ENCODE results near the gene DGKQ. TPM values are rescaled to one million over a fixed set of nuclear protein-coding genes. Genes with fewer than 3 reads are reported as not detected.
"Not testable (repeated sequence)": the region's sequence is repeated elsewhere in the genome, so short reads cannot be mapped to it uniquely, and the experiment has no call there.

Gene DGKQ
- total RNA-seq, 2 donors from 2014 or later, result 39.4 to 68.2 TPM

DNA sequence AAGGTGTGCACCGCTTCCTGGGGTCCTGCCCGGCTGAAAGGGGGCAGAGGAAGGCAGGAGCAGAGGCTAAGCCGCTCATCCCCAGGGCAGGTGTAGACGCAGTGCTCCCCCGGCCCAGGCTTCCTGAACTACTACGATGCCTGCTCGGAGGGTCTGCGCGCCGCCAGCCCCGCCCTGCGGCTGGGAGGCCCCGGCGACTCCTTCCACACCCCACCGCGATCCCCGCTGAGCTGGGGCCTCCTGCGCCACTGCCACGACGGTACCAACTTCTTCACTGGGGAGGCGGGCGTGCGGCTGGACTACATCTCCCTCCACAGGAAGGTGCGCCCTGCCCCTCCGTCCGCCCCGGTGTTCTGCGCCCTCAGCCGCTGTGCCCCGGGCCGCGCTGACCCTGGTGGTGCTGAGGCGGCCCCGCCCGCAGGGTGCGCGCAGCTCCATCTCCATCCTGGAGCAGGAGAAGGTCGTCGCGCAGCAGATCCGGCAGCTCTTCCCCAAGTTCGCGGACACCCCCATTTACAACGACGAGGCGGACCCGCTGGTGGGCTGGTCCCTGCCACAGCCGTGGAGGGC lies 28.3 kb upstream of the DGKQ start:
- no peak for DNase-seq
- TF ChIP-seq, protein P1, sequence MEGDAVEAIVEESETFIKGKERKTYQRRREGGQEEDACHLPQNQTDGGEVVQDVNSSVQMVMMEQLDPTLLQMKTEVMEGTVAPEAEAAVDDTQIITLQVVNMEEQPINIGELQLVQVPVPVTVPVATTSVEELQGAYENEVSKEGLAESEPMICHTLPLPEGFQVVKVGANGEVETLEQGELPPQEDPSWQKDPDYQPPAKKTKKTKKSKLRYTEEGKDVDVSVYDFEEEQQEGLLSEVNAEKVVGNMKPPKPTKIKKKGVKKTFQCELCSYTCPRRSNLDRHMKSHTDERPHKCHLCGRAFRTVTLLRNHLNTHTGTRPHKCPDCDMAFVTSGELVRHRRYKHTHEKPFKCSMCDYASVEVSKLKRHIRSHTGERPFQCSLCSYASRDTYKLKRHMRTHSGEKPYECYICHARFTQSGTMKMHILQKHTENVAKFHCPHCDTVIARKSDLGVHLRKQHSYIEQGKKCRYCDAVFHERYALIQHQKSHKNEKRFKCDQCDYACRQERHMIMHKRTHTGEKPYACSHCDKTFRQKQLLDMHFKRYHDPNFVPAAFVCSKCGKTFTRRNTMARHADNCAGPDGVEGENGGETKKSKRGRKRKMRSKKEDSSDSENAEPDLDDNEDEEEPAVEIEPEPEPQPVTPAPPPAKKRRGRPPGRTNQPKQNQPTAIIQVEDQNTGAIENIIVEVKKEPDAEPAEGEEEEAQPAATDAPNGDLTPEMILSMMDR (IDR thresholded peaks at IDR 0.05), result no peak
- Histone ChIP-seq H3K4me1 (peaks cover 15% of the 10 kb centered on the region), H3K4me3 (no peak overlapping the region), H3K27ac (no peak overlapping the region), H3K27me3 (peaks cover 75% of the 10 kb centered on the region), H3K9ac (ENCODE audit: low read depth in 2 of 2, low read length in 2 of 2) (no peak overlapping the region), H3K9me3 (no peaks in the 10 kb centered on the region), H3K36me3 (no peaks in the 10 kb centered on the region)
- intact Hi-C loops (cut with DNase I), result no loop called here

GRCh38 chr4:1000686-1001260 lies 27.4 kb upstream of the DGKQ start:
- Histone ChIP-seq H3K27me3 (peaks cover 77% of the 10 kb centered on the region), H3K4me3 (no peak overlapping the region), H3K27ac (no peak overlapping the region), H3K36me3 (no peaks in the 10 kb centered on the region), H3K9ac (ENCODE audit: low read depth in 2 of 2, low read length in 2 of 2) (no peak overlapping the region), H3K4me1 (peaks cover 18% of the 10 kb centered on the region), H3K9me3 (no peaks in the 10 kb centered on the region)
- TF ChIP-seq, protein P1 (IDR thresholded peaks at IDR 0.05), result no peak
- intact Hi-C loops (cut with DNase I), result no loop called here
- DNase-seq, result no peak

DNA sequence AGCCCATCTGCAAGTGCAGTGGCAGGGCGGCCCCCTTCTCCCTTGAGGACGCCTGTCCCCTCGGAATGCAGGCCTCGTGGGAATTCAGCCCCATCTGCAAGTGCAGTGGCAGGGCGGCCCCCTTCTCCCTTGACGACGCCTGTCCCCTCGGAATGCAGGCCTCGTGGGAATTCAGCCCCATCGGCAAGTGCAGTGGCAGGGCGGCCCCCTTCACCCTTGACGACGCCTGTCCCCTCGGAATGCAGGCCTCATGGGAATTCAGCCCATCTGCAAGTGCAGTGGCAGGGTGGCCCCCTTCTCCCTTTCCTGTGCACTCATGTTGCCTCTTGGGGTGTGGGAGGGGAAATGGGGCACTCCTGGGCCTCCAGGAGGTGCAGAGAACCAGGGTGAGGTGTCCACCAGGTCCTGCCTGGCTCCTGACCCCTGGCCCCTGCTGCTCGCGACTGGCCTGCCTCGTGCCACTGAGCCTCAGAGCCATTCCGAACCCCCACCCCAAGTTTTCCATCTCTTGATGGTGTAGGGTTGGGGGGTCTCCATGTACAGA lies 26.6 kb upstream of the DGKQ start:
- TF ChIP-seq, protein P1 (IDR thresholded peaks at IDR 0.05), result no peak
- intact Hi-C loops (cut with DNase I), result no loop called here
- Histone ChIP-seq H3K9me3 (no peaks in the 10 kb centered on the region), H3K27me3 (peaks cover 69% of the 10 kb centered on the region), H3K9ac (ENCODE audit: low read depth in 2 of 2, low read length in 2 of 2) (no peak overlapping the region), H3K4me3 (no peak overlapping the region), H3K27ac (no peak overlapping the region), H3K4me1 (peaks cover 18% of the 10 kb centered on the region), H3K36me3 (no peaks in the 10 kb centered on the region)
- no peak for DNase-seq

GRCh38 chr4:999240-999863 lies 26.0 kb upstream of the DGKQ start:
- Histone ChIP-seq H3K27me3 (peaks cover 65% of the 10 kb centered on the region), H3K4me1 (peaks cover 18% of the 10 kb centered on the region)
- DNase-seq; H3K9ac ChIP-seq (ENCODE audit: low read depth in 2 of 2, low read length in 2 of 2); H3K9me3 ChIP-seq; H3K27ac ChIP-seq; H3K4me3 ChIP-seq; intact Hi-C loops (cut with DNase I); H3K36me3 ChIP-seq: not testable (repeated sequence)

DNA sequence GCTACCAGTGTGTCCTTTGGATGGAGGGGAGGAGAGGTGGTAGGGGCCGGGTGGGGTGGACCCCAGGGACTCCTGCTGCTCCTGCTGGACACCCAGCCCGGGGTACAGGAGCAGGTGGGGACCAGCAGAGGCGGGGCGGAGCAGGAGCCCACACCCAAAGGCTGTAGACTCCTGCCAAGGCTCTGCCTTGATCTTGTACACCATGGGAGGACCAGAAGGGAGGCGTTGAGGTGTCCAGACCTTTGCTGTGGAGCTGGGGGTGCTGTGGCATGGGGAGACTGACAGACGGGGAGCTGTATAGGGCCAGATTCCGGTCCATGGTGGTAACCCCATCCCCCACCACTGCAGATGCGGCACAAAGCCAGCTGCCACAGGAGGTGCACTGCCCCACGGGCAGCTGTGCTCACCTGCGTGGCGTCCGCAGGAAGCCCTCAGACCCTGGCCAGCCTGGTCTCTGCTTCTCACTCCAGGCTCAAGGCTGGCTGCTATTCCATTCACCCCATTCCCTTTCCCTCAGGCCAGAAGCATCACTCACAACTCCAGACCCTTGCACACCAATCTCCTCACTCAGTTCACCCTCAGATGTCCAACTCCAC lies 24.8 kb upstream of the DGKQ start:
- no peaks in the 10 kb centered on the region for H3K9me3 ChIP-seq
- H3K36me3 ChIP-seq, result no peaks in the 10 kb centered on the region
- H3K9ac ChIP-seq (ENCODE audit: low read depth in 2 of 2, low read length in 2 of 2), result no peak overlapping the region
- peaks cover 18% of the 10 kb centered on the region for H3K4me1 ChIP-seq
- no peak overlapping the region for H3K27ac ChIP-seq
- H3K4me3 ChIP-seq, result no peak overlapping the region
- intact Hi-C loops (cut with DNase I), result no loop called here
- DNase-seq, result no peak
- peaks cover 54% of the 10 kb centered on the region for H3K27me3 ChIP-seq
- TF ChIP-seq, protein P1 (IDR thresholded peaks at IDR 0.05), result no peak

Measured in colonic mucosa (tissue), 4 donors.